IMR-90 (cell line): ENCODE results near the gene TBC1D4. TPM values are rescaled to one million over a fixed set of nuclear protein-coding genes. Genes with fewer than 3 reads are reported as not detected.

ENCODE experiments used
- ATAC-seq: fragments of 200-7000 bp; cut with Tn5 transposase; 2 replicates; pipeline ENCODE4 v1.9.1; 2020; ENCODE audit warnings: low read depth, mild to moderate bottlenecking, moderate library complexity
- BruUV-seq: library from RNA; stranded (reverse); fragments of 400-500 nt; replicated peaks from 2 replicates; lab custom pipeline; 2021; lab: Mats Ljungman, UMichigan
- CTCF ChIA-PET: fragments of 300-600 bp; formaldehyde crosslinking; extraction: SDS; loops from one replicate; lab custom pipeline; 2021; ENCODE audit warnings: antibody characterized with exemption; lab: Yijun Ruan, JAX
- POLR2A ChIA-PET: fragments of 300-600 bp; sonication (Branson Sonifier 250); formaldehyde crosslinking; loops from one replicate; lab custom pipeline; 2022; ENCODE audit warnings: antibody characterized with exemption; ENCODE audit not compliant: unreplicated experiment; lab: Charles Lee
- DNase-seq: peaks from one replicate; pipeline ENCODE4 v3.0.0; 2013
- H2AFZ ChIP-seq: replicated peaks from 2 replicates; pipeline ENCODE3; 2013; ENCODE audit warnings: low read length, mild to moderate bottlenecking; ENCODE audit not compliant: poor library complexity
- H2AK5ac ChIP-seq: 2 replicates; pipeline ENCODE4 v1.6.1; 2013; ENCODE audit warnings: low read depth, low read length, inconsistent platforms
- H2AK9ac ChIP-seq: replicated peaks from 2 replicates; pipeline ENCODE3; 2013; ENCODE audit warnings: mild to moderate bottlenecking, low read depth, low read length, moderate library complexity; ENCODE audit not compliant: poor library complexity
- H2BK120ac ChIP-seq: 2 replicates; pipeline ENCODE4 v1.6.1; 2013; ENCODE audit warnings: low read depth, low read length, inconsistent platforms
- H2BK15ac ChIP-seq: 3 replicates; pipeline ENCODE4 v1.6.1; 2013; ENCODE audit warnings: low read depth, low read length, inconsistent platforms
- H2BK20ac ChIP-seq: 2 replicates; pipeline ENCODE4 v1.6.1; 2013; ENCODE audit warnings: low read depth, mild to moderate bottlenecking, inconsistent platforms, low read length, moderate library complexity
- H2BK5ac ChIP-seq: 2 replicates; pipeline ENCODE4 v1.6.1; 2013; ENCODE audit warnings: mild to moderate bottlenecking, low read depth, low read length, inconsistent platforms; ENCODE audit not compliant: poor library complexity, severe bottlenecking
- H3K14ac ChIP-seq: replicated peaks from 2 replicates; pipeline ENCODE4 v1.6.1; 2013; ENCODE audit warnings: low read depth, low read length, inconsistent platforms
- H3K18ac ChIP-seq: 2 replicates; pipeline ENCODE4 v1.6.1; 2013; ENCODE audit warnings: low read depth, low read length, control low read depth
- H3K23ac ChIP-seq: 2 replicates; pipeline ENCODE4 v1.6.1; 2013; ENCODE audit warnings: low read depth, low read length, inconsistent platforms
- H3K27ac ChIP-seq: 2 replicates; pipeline ENCODE4 v1.5.1; 2013; ENCODE audit warnings: mild to moderate bottlenecking, control low read depth, low read length; ENCODE audit not compliant: insufficient read depth
- H3K27me3 ChIP-seq: 2 replicates; pipeline ENCODE4 v1.6.1; 2013; ENCODE audit warnings: low read length; ENCODE audit not compliant: control insufficient read depth, insufficient read depth
- H3K36me3 ChIP-seq: 2 replicates; pipeline ENCODE4 v1.6.1; 2013; ENCODE audit warnings: low read length, mixed read lengths; ENCODE audit not compliant: control insufficient read depth, insufficient read depth
- H3K4ac ChIP-seq: 2 replicates; pipeline ENCODE4 v1.6.1; 2013; ENCODE audit warnings: low read depth, low read length, inconsistent platforms
- H3K4me1 ChIP-seq: 2 replicates; pipeline ENCODE4 v1.6.1; 2013; ENCODE audit warnings: low read length, mixed read lengths; ENCODE audit not compliant: control insufficient read depth, insufficient read depth
- H3K4me2 ChIP-seq: 2 replicates; pipeline ENCODE4 v1.6.1; 2013; ENCODE audit warnings: low read depth, mild to moderate bottlenecking, control low read depth, low read length, moderate library complexity
- H3K4me3 ChIP-seq: 2 replicates; pipeline ENCODE4 v1.5.1; 2013; ENCODE audit warnings: low read depth, mild to moderate bottlenecking, control low read depth, low read length, moderate library complexity; ENCODE audit not compliant: insufficient read depth
- H3K56ac ChIP-seq: 2 replicates; pipeline ENCODE4 v1.6.1; 2013; ENCODE audit warnings: low read length, inconsistent platforms; ENCODE audit not compliant: insufficient read depth; ENCODE audit errors: extremely low read depth
- H3K79me1 ChIP-seq, 2 experiments: 2 replicates each; pipeline ENCODE4 v1.6.1; 2013; ENCODE audit warnings: low read length in 2 of 2, inconsistent platforms in 1 of 2, low read depth in 1 of 2
- H3K9ac ChIP-seq: 2 replicates; pipeline ENCODE4 v1.6.1; 2013; ENCODE audit warnings: low read depth, low read length, control low read depth
- H3K9me1 ChIP-seq: 2 replicates; pipeline ENCODE4 v1.6.1; 2013; ENCODE audit warnings: low read length, inconsistent platforms; ENCODE audit not compliant: insufficient read depth
- H3K9me3 ChIP-seq: 2 replicates; pipeline ENCODE4 v1.6.1; 2013; ENCODE audit warnings: low read length; ENCODE audit not compliant: control insufficient read depth, insufficient read depth
- H4K20me1 ChIP-seq: 2 replicates; pipeline ENCODE4 v1.6.1; 2013; ENCODE audit warnings: low read length, inconsistent platforms; ENCODE audit not compliant: insufficient read depth
- H4K5ac ChIP-seq: 2 replicates; pipeline ENCODE4 v1.6.1; 2013; ENCODE audit warnings: mild to moderate bottlenecking, low read depth, low read length, control low read depth
- H4K8ac ChIP-seq, 2 experiments: 2 replicates each; pipeline ENCODE4 v1.6.1; 2013; ENCODE audit warnings: low read depth in 2 of 2, low read length in 2 of 2, control low read depth in 1 of 2, inconsistent platforms in 1 of 2
- H4K91ac ChIP-seq: 2 replicates; pipeline ENCODE4 v1.6.1; 2013; ENCODE audit warnings: low read depth, low read length, inconsistent platforms; ENCODE audit not compliant: insufficient read depth
- BHLHE40 ChIP-seq: fragments of 150-350 bp; IDR thresholded peaks from 2 replicates; pipeline ENCODE4 v1.6.1; 2016; ENCODE audit warnings: mild to moderate bottlenecking, low read depth, low read length
- CEBPB ChIP-seq: IDR thresholded peaks from 2 replicates; pipeline ENCODE4 v1.6.1; 2012; ENCODE audit warnings: low read depth, low read length, improper control_type of control experiment
- CHD1 ChIP-seq: IDR thresholded peaks from 2 replicates; pipeline ENCODE4 v1.6.1; 2012; ENCODE audit warnings: low read depth, low read length, improper control_type of control experiment
- CTCF ChIP-seq: conservative IDR thresholded peaks from 2 replicates; pipeline ENCODE4 v1.5.1; 2012; ENCODE audit warnings: mild to moderate bottlenecking, low read depth, low read length, improper control_type of control experiment
- FOS ChIP-seq: fragments of 150-350 bp; IDR thresholded peaks from 2 replicates; pipeline ENCODE4 v1.6.1; 2016; ENCODE audit warnings: low read depth, low read length
- MAFK ChIP-seq: IDR thresholded peaks from 2 replicates; pipeline ENCODE4 v1.6.1; 2012; ENCODE audit warnings: low read depth, low read length, improper control_type of control experiment
- MXI1 ChIP-seq: IDR thresholded peaks from 2 replicates; pipeline ENCODE4 v1.6.1; 2012; ENCODE audit warnings: low read depth, mild to moderate bottlenecking, low read length, moderate library complexity, borderline replicate concordance
- NFE2L2 ChIP-seq: fragments of 150-350 bp; IDR thresholded peaks from 2 replicates; pipeline ENCODE4 v1.6.1; 2016; ENCODE audit warnings: low read depth, mild to moderate bottlenecking, low read length
- WGBS, 2 experiments: methylation state at CpG; one replicate each; pipeline versions ENCODE4 v1.1.5 to v1.1.7; 2013; ENCODE audit warnings: missing lambda C conversion rate in 2 of 2; ENCODE audit not compliant: insufficient read length in 1 of 2; ENCODE audit errors: extremely low coverage in 2 of 2; 5-methylcytosine and 5-hydroxymethylcytosine counted together
- dilution Hi-C: fragments of 300-500 bp; cut with HindIII; formaldehyde crosslinking; loops from one replicate; pipeline ENCODE4 v1.14.3; 2018; ENCODE audit warnings: low sequenced_read_pairs; ENCODE audit not compliant: unreplicated experiment
- in situ Hi-C: fragments of 300-500 bp; cut with MboI; formaldehyde crosslinking; loops from 3 replicates; pipeline ENCODE4 v1.14.3; 2019; ENCODE audit warnings: low sequenced_read_pairs, inconsistent platforms, mixed read lengths
- intact Hi-C: fragments of 100-400 bp; cut with micrococcal nuclease; formaldehyde crosslinking; loops from 2 replicates; pipeline ENCODE4 v1.10.0; 2022
- polyA plus RNA-seq, 3 experiments: library from polyadenylated mRNA; depleted of rRNA; stranded (reverse); fragments of >200 nt; gene quantifications; 2 replicates each; pipeline ENCODE4 v1.2.3, GENCODE V29; 2012; ENCODE audit warnings: low replicate concordance in 1 of 3
- total RNA-seq: library from RNA; depleted of rRNA; stranded (reverse); fragments of >200 nt; gene quantifications from 2 replicates; pipeline ENCODE4 v1.2.3, GENCODE V29; 2012

TBC1D4 gene
- total and polyA plus RNA-seq, 2 of the 4 experiments (the other 2 are of a cell fraction), result 7.5 to 22.8 TPM

DNA sequence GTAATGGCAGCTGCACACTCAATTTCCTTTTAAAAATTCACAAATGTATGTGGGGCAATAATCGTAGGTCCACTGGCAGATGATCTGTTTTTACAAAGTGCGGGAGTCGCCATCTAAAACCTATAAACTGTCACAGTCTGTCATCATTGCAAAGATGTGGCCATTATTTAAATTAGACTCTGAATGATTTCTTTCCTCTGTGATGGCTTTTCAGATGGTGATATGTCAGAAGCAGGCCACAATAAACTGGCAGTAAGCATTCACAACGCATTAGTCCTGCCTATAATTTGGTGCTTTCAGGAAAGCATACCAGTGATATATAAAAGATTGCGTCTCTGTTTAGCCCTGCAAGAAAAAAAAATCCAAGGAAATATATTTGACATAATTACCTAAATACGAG is 226.8 kb downstream of the TBC1D4 start:
- Histone ChIP-seq H4K5ac (no peak overlapping the region), H3K56ac (no peak overlapping the region), H4K91ac (no peak overlapping the region), H3K4me3 (no peak overlapping the region), H4K20me1 (no peaks in the 10 kb centered on the region), H3K4me2 (no peak overlapping the region), H2AK9ac (no peak overlapping the region), H2BK20ac (no peak overlapping the region), H2BK120ac (no peak overlapping the region), H3K9me1 (no peaks in the 10 kb centered on the region), H3K18ac (no peak overlapping the region), H2BK15ac (no peak overlapping the region), H3K4ac (no peak overlapping the region), H3K79me1 (no peaks in the 10 kb centered on the region), H3K23ac (no peak overlapping the region), H3K27ac (no peak overlapping the region), H3K27me3 (peaks cover 10% of the 10 kb centered on the region; the same call in 1 of the 2 replicates), H3K9ac (no peak overlapping the region), H3K4me1 (no peaks in the 10 kb centered on the region; the same call in 1 of the 2 replicates), H2AFZ (no peak overlapping the region), H2BK5ac (no peak overlapping the region), H2AK5ac (no peak overlapping the region), H4K8ac (no peak overlapping the region), H3K9me3 (no peaks in the 10 kb centered on the region), H3K36me3 (no peaks in the 10 kb centered on the region), H3K14ac (no peak overlapping the region)
- no peak for TF ChIP-seq CTCF
- no peak for TF ChIP-seq MAFK
- TF ChIP-seq MXI1, result no peak
- TF ChIP-seq FOS, result no peak
- TF ChIP-seq BHLHE40, result no peak
- TF ChIP-seq NFE2L2, result no peak
- no peak for TF ChIP-seq CHD1
- TF ChIP-seq CEBPB, result no peak
- intact Hi-C loops, result loop anchor here (5.0 to 10.0 kb wide), 3 partner anchors 1123 to 1533 kb away; partner anchors contain the start of gene KLF12
- dilution Hi-C loops, result no loop called here
- in situ Hi-C loops, result no loop called here
- ATAC-seq (no peak), DNase-seq (no peak)
- ChIA-PET POLR2A (no interaction called here), CTCF (no interaction called here)
- WGBS, 2 experiments, result no CpG with 5 or more reads among the region's 6 CpGs
- no TSS peak for BruUV-seq
